Measurements from ENCODE around the gene ARL15.

The ARL15 gene

GRCh38 chr5:53878015-53878414, 432.4 kb downstream of the ARL15 start:
- no peak for TF ChIP-seq CTCF (IDR thresholded peaks at IDR 0.05; ENCODE audit: low read depth, low read length)
- no peaks in the 10 kb centered on the region for H3K4me1 ChIP-seq
- no peak for DNase-seq
- H3K9me3 ChIP-seq, result no peaks in the 10 kb centered on the region
- no peak overlapping the region for H3K4me3 ChIP-seq (ENCODE audit: low read depth, low read length)
- H3K27me3 ChIP-seq, result no peaks in the 10 kb centered on the region
- H3K36me3 ChIP-seq, result no peaks in the 10 kb centered on the region

GRCh38 chr5:53877243-53877642, 433.1 kb downstream of the ARL15 start:
- no peak for DNase-seq
- Histone ChIP-seq H3K36me3 (no peaks in the 10 kb centered on the region), H3K9me3 (no peaks in the 10 kb centered on the region), H3K27me3 (no peaks in the 10 kb centered on the region), H3K4me1 (no peaks in the 10 kb centered on the region), H3K4me3 (ENCODE audit: low read depth, low read length) (no peak overlapping the region)
- no peak for TF ChIP-seq CTCF (IDR thresholded peaks at IDR 0.05; ENCODE audit: low read depth, low read length)

GRCh38 chr5:53874409-53874808, 436.0 kb downstream of the ARL15 start:
- Histone ChIP-seq H3K27me3 (no peaks in the 10 kb centered on the region), H3K4me3 (ENCODE audit: low read depth, low read length) (no peak overlapping the region), H3K36me3 (no peaks in the 10 kb centered on the region), H3K4me1 (no peaks in the 10 kb centered on the region), H3K9me3 (no peaks in the 10 kb centered on the region)
- no peak for DNase-seq
- no peak for TF ChIP-seq CTCF (IDR thresholded peaks at IDR 0.05; ENCODE audit: low read depth, low read length)

GRCh38 chr5:53873235-53873634, 437.1 kb downstream of the ARL15 start:
- DNase-seq, result no peak
- Histone ChIP-seq H3K27me3 (no peaks in the 10 kb centered on the region), H3K4me1 (no peaks in the 10 kb centered on the region), H3K36me3 (no peaks in the 10 kb centered on the region), H3K9me3 (no peaks in the 10 kb centered on the region), H3K4me3 (ENCODE audit: low read depth, low read length) (no peak overlapping the region)
- no peak for TF ChIP-seq CTCF (IDR thresholded peaks at IDR 0.05; ENCODE audit: low read depth, low read length)

- no peak for TF ChIP-seq CTCF (IDR thresholded peaks at IDR 0.05; ENCODE audit: low read depth, low read length)
- H3K4me1 ChIP-seq, result no peaks in the 10 kb centered on the region
- no peak for DNase-seq
- H3K36me3 ChIP-seq, result no peaks in the 10 kb centered on the region
- no peak overlapping the region for H3K4me3 ChIP-seq (ENCODE audit: low read depth, low read length)
- no peaks in the 10 kb centered on the region for H3K27me3 ChIP-seq
- H3K9me3 ChIP-seq, result no peaks in the 10 kb centered on the region
Observed at GRCh38 chr5:53871775-53872174, 438.6 kb downstream of the ARL15 start.

- no peaks in the 10 kb centered on the region for H3K4me1 ChIP-seq
- H3K9me3 ChIP-seq, result no peaks in the 10 kb centered on the region
- H3K27me3 ChIP-seq, result no peaks in the 10 kb centered on the region
- TF ChIP-seq CTCF (IDR thresholded peaks at IDR 0.05; ENCODE audit: low read depth, low read length), result no peak
- no peaks in the 10 kb centered on the region for H3K36me3 ChIP-seq
- H3K4me3 ChIP-seq (ENCODE audit: low read depth, low read length), result no peak overlapping the region
- DNase-seq, result no peak
Observed at GRCh38 chr5:53871050-53871449, 439.3 kb downstream of the ARL15 start.

Data from BE2C (cell line).